A172 (cell line): Measurements from ENCODE around the gene PERM1. TPM values are rescaled to one million over a fixed set of nuclear protein-coding genes. Genes with fewer than 3 reads are reported as not detected.
"Not testable (repeated sequence)": the region's sequence is repeated elsewhere in the genome, so short reads cannot be mapped to it uniquely, and the experiment has no call there.

Experiments used
- DNase-seq: peaks from one replicate; pipeline ENCODE4 v3.0.0-alpha.2; 2015; ENCODE audit warnings: low spot score
- total RNA-seq: library from RNA; depleted of rRNA; stranded (reverse); fragments of >200 nt; shearing (Covaris generic); gene quantifications from 2 replicates; pipeline ENCODE4 v1.2.3, GENCODE V29; 2014

The PERM1 gene
- total RNA-seq, 1 experiment from 2014 or later = not detected

DNA sequence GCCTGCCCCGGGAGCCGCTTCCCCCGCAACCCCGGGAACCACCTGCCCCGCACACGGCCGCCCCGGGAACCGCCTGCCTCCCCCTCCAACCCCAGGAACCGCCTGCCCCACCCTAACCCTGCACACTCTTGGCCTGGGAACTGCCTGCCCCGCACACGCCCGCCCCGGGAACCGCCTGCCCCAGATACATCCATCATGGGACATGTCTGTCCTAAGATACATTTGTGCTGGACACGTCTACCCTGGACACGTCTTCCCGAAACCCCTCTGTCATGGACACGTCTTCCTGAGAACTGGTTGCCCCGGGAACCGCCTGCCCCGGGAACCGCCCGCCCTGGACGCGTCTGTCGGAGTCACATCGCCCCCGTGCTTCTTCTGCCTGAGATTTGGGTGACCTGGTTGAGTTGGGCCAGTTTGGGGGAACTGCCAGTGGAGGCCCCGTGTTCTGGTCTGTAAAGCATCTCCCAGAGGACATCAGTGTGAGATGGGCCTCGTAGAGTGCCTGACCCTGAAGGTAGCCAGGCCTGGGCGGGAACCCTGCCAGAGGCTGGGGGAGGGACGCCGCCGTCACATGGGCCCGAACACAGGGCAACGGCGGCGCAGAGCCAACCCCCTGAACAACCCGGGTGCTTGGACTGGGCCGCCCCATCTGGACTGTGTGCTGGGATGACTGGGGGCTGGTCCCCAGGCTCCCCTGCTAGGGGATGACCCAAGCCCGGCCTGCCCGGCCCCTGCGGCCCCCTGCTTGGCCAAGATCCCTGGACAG is 3.6 kb downstream of the PERM1 start:
- no peak for DNase-seq

- DNase-seq = not testable (repeated sequence)
Observed at GRCh38 chr1:976791-977190, 5.1 kb downstream of the PERM1 start.

DNA sequence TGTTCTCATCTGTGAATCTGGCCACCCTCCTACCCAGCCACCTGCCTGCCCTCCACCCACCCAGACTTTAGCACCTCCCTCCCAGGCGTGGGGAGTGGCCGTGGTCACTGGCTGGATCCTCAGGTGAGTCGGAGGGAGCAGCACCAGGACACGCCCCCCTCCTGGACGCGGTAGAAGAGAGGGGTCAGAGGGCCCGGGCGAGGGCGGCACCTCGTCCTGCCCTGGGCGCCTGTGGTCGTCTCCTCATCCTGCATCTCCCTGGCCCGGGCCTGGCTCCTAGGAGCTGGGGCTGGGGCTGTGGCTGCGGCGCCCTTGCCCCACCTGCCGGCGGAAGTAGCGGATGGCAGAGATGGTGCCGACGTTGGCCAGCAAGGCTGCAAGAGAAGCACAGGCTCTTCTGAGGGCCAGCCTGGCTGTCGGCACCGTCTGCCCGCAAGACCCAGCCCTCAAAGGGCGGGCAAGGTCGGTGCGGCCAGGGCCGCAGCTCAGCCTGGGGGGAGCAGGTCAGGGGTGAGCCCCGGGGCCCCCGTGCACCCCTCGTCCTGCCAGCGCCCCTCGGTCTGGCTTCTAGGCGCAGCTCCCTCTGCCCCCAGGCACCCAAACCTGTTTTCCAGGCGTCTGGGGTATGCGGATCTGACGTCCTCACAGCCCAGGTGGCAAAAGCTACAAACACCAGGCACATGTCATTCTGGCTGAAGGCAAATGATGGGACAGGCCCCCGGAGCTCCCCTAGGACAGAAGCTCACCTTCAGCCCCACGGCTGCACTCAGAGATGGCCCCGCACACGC is 5.8 kb downstream of the PERM1 start:
- peak; percentile 66 for DNase-seq

- DNase-seq = no peak
Observed at GRCh38 chr1:975365-975764, 6.5 kb downstream of the PERM1 start.

DNA sequence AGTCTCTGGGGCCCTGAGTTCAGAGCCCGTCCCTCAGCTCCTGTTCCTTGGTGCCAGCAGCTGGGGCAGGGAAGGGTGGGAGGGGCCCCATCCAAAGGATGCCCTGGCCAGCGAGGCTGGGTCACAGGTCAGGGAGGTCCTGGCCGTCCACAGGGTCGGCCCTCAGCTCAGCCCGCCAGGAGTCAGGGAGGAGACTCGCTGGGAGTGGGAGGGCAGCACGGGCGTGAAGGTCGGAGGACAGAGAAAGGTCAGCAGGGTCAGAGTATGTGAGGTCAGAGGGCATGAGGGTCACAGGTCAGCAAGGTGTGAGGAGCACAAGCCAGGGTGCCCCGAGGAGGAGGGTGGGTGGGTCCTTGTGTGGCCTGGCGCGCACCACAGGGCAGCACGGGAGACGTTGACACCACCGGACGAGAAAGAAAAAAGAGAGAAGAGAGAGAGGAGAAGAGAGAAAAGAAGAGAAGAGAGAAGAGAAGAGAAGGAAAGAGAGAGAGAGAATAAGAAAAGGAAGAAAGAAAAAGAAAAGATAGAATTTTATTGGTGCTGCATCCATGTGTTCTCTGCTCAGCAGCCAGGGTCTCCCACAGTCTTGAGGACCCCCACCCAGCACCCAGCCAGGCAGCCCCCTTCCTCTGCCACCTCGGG is 7.1 kb downstream of the PERM1 start:
- no peak for DNase-seq

GRCh38 chr1:974293-974640 is 7.6 kb downstream of the PERM1 start:
- DNase-seq = no peak

- no peak for DNase-seq
Observed at GRCh38 chr1:973459-974292, 8.2 kb downstream of the PERM1 start.

DNA sequence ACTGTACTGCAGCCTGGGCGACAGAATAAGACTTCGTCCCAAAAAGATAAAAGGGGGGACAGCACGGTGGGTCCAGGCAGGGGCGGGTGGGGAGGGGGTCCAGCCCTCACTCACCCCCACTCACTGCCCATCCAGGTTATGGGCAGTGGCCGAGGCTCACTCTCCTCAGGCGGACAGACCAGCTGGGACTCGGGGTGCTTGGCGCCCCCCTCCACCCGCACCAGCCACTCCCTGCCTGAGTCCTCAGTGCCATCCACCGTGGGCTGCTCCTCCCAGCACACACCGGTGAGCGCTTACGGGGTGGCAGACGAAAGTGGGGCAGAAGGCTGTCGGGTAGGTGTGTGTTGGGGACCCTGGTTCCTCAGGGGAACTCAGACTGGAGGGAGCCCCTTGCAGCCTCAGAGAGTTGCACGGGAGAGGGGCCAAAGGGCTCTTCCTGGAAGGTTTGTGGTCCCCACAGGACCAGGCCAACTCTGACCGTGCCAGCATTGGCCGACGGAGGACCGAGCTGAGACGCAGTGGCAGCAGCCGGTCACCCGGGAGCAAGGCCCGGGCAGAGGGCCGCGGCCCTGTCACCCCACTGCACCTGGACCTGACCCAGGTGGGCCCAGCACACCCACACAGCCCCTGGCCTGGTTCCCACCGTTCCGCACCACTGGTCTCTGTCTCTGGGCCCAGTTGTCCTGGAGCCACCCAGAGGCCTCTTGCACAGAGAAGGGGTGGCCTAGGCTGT is 9.0 kb downstream of the PERM1 start:
- DNase-seq = no peak

DNA sequence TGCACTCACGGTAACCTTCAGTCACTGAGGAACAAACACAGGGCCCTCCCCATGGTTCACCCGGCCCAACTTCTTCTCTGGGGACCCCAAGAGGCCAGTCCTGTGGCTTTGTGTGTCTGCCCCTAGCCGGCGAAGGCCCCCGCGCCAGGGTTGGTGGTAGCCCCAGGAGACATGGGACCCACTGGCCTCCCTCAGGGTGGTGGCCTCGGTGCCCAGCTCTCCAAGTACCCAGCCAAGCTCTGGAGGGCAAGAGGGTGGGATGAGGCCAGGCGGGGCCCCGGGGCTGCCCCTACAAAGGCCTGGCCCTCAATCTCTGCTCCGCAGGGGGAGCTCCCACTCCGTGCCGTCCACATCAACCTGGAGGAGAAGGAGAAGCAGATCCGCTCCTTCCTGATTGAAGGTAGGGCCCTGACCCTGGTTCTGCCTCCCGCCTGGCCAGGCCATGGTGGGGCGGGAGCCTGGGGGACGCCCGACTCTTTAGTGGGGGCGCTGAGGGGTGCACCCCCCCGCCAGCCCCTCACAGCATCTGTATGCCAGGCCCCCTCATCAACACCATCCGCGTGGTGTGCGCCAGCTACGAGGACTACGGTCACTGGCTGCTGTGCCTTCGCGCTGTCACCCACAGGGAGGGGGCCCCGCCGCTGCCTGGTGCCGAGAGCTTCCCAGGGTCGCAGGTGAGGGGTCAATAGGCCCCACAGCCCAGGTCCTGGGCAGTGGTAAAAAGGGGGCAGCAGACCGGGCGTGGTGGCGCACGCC is 10.0 kb downstream of the PERM1 start:
- no peak for DNase-seq

DNA sequence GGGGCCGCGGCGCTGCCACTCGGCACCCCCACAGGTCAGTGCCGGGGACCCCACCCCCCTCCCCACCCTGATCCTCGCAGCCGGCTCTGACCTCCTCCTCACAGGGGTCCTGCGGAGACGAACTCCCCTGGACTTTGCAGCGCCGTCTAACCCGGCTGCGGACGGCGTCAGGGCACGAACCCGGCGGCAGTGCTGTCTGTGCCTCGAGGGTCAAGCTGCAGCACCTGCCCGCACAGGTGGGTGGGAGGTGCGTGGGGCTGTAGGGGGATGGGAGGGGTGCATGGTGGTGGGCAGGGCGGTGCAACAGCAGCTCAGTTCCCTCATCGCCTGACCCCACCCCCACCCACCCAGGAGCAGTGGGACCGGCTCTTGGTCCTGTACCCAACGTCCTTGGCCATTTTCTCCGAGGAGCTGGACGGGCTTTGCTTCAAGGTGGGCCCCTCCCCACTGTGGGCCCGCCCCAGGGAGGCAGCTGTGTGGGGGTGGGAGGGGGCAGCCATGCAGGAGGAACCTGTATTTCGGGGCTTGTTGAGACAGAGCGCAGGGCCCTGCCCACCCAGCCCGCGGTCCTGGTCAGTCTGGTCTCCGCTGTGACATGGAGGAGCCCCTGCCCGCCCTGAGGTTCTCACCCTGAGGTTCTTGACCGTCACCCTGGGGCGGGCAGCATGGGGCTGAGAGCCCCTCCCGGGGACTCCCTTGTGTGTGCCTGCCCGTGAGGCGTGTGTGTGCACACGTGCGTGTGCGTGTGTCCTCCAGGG is 10.7 kb downstream of the PERM1 start:
- no peak for DNase-seq

GRCh38 chr1:970242-970972 is 11.5 kb downstream of the PERM1 start:
- no peak for DNase-seq

DNA sequence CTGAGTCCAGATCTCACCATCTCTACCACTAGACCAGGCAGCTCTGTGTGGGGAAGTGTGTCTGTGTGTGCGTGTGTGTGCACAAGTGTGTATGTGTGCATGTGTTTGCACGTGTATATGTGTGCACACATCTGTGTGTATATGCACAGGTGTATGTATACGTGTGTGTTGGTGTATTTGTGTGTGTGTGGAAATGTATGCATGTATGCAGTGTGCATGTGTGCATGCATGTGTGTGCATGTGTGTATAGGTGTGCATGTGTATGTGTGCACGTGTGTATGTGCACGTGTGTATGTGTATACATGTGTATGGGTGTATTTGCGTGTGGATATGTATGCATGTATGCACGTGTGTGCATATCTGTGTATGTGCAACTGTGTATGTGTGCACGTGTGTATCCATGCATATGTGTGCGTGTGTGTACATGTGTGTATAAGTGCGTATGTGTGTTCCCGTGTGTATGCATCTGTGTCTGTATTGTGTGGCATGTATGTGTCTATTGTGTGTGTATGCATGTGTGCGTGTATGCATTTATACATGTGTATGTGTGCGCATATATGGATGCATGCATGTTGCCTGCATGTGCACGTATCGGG is 12.5 kb downstream of the PERM1 start:
- no peak for DNase-seq

GRCh38 chr1:967466-968343 is 14.2 kb downstream of the PERM1 start:
- DNase-seq = no peak

DNA sequence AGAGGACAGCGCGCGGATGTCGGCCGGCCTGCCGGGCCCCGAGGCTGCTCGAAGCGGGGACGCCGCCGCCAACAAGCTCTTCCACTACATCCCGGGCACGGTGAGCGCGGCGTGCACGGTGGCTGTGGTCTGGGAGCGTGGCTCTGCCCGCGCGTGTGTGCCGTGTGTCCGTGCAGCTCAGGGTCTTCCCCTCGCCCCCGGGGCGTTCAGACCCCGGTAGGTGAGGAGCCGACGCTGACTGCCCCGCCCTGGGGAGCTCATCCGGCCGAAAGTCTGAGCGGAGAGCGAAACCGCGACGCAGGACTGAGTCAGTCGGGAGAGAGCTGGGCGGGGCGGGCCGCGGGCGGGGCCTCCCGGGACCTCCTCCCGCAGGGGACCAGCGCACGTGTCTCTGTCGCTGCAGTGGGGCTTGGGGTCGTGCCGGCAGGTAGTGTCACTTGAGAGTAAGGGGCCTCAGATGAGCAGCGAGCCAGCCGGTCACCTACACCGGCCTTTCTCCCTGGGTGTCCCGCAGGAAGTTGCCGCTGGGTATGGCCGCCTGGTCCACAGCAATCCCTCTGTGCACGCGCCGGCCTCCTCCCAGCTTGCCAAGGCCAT is 15.1 kb downstream of the PERM1 start:
- DNase-seq = peak; percentile 42

DNA sequence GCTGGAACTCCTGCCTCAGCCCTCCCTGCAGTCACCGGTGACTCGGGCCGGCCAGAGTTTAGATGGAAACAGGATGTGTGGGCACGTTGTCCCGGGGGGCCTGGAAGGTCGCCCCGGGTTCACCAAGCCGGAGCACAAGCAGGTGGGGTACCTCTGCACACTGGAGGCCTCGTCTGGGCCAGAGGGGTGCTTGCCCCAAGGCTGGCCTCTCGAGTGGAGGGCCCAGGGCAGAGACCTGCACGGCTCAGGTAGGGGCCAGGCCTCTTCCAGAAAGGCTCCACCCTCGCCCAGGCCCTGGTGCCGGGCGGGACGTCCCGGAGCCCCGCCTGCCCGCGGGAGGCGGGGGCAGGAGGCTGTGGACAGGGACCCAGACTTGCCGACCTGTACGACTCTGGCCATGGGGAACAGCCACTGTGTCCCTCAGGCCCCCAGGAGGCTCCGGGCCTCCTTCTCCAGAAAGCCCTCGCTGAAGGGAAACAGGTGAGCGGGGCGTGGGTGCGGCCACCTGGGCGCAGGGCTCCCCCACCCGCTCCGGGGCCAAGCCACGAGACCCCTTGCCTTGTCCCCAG is 15.7 kb downstream of the PERM1 start, which contains the start of gene PLEKHN1:
TSS of gene PLEKHN1 (plus strand) at position 348 of the 569 bp plus-strand sequence. CDS start at position 398, 50 bp downstream.
- DNase-seq = peak; percentile 62

GRCh38 chr1:965526-966134 is 16.3 kb downstream of the PERM1 start:
- no peak for DNase-seq
